SK-N-SH treated with all-trans-retinoic acid at 6 μM for 48 hours (cell line): ENCODE measurements around the gene TBC1D9B.

Source experiments
- ARNTL ChIP-seq: fragments of 450-650 bp; formaldehyde crosslinking; IDR thresholded peaks from 2 replicates; pipeline ENCODE4 v1.5.0; 2020; ENCODE audit warnings: low read depth, mild to moderate bottlenecking, moderate library complexity, borderline replicate concordance
- BACH2 ChIP-seq: fragments of 250-450 bp; sonication (Bioruptor Pico); IDR thresholded peaks from 2 replicates; pipeline ENCODE4 v1.9.0; 2021; ENCODE audit warnings: mild to moderate bottlenecking, borderline replicate concordance
- CREB5 ChIP-seq: fragments of 250-450 bp; sonication (Bioruptor Pico); IDR thresholded peaks from 2 replicates; pipeline ENCODE4 v1.5.1; 2020; ENCODE audit warnings: low read depth, mild to moderate bottlenecking, moderate library complexity
- GLIS3 ChIP-seq: fragments of 250-450 bp; sonication (Bioruptor Pico); IDR thresholded peaks from 2 replicates; pipeline ENCODE4 v1.5.0; 2020; ENCODE audit warnings: mild to moderate bottlenecking, moderate library complexity
- ISL1 ChIP-seq: fragments of 250-450 bp; sonication (Bioruptor Pico); IDR thresholded peaks from 2 replicates; pipeline ENCODE4 v2.1.2; 2022; ENCODE audit warnings: mild to moderate bottlenecking, moderate library complexity
- PATZ1 ChIP-seq: fragments of 250-450 bp; sonication (Bioruptor Pico); IDR thresholded peaks from 2 replicates; pipeline ENCODE4 v1.8.0; 2020; ENCODE audit warnings: mild to moderate bottlenecking, moderate library complexity, borderline replicate concordance
- POU6F1 ChIP-seq: fragments of 250-450 bp; sonication (Bioruptor Pico); IDR thresholded peaks from 2 replicates; pipeline ENCODE4 v1.8.0; 2021; ENCODE audit warnings: low read depth, mild to moderate bottlenecking, moderate library complexity, borderline replicate concordance
- PPARA ChIP-seq: fragments of 250-450 bp; sonication (Bioruptor Pico); IDR thresholded peaks from 2 replicates; pipeline ENCODE4 v1.5.0; 2020; ENCODE audit warnings: mild to moderate bottlenecking, borderline replicate concordance
- RARB ChIP-seq: fragments of 250-450 bp; sonication (Bioruptor Pico); IDR thresholded peaks from 2 replicates; pipeline ENCODE4 v1.8.0; 2021; ENCODE audit warnings: mild to moderate bottlenecking, moderate library complexity
- TCF4 ChIP-seq: fragments of 250-450 bp; sonication (Bioruptor Pico); IDR thresholded peaks from 2 replicates; pipeline ENCODE4 v1.8.0; 2021; ENCODE audit warnings: mild to moderate bottlenecking, moderate library complexity, borderline replicate concordance
- ZC3H10 ChIP-seq: fragments of 250-450 bp; sonication (Bioruptor Pico); IDR thresholded peaks from 2 replicates; pipeline ENCODE4 v1.5.1; 2021; ENCODE audit warnings: mild to moderate bottlenecking, moderate library complexity
- ZFP3 ChIP-seq: fragments of 250-450 bp; sonication (Bioruptor Pico); IDR thresholded peaks from 2 replicates; pipeline ENCODE4 v1.5.0; 2020; ENCODE audit warnings: mild to moderate bottlenecking, moderate library complexity
- ZNF70 ChIP-seq: fragments of 450-650 bp; formaldehyde crosslinking; IDR thresholded peaks from 2 replicates; pipeline ENCODE4 v1.5.0; 2020; ENCODE audit warnings: mild to moderate bottlenecking, moderate library complexity
- ZNF8 ChIP-seq: fragments of 450-650 bp; formaldehyde crosslinking; IDR thresholded peaks from 2 replicates; pipeline ENCODE4 v1.5.0; 2020; ENCODE audit warnings: mild to moderate bottlenecking, moderate library complexity

- no peak for TF ChIP-seq ZNF70 (CRISPR knock-in tag)
- no peak for TF ChIP-seq ZC3H10
- TF ChIP-seq CREB5 (CRISPR knock-in tag): no peak
- TF ChIP-seq BACH2: no peak
- no peak for TF ChIP-seq RARB
- no peak for TF ChIP-seq ISL1
- no peak for TF ChIP-seq GLIS3 (CRISPR knock-in tag)
- no peak for TF ChIP-seq ARNTL (CRISPR knock-in tag)
- TF ChIP-seq TCF4 (CRISPR knock-in tag): no peak
- no peak for TF ChIP-seq PATZ1
- no peak for TF ChIP-seq PPARA (CRISPR knock-in tag)
- no peak for TF ChIP-seq POU6F1 (CRISPR knock-in tag)
- no peak for TF ChIP-seq ZFP3 (CRISPR knock-in tag)
- no peak for TF ChIP-seq ZNF8 (CRISPR knock-in tag)
These were observed 7.8 kb upstream of the TBC1D9B start for GRCh38 chr5:179915406-179915935.
